Stimulated activated CD4-positive, alpha-beta T cell treated with anti-CD3 and anti-CD28 coated beads, Interleukin-15, amount 100 ng/mL, for 24 hours (primary cell): Measurements from ENCODE around the gene HBEGF.
"Not testable (repeated sequence)": the region's sequence is repeated elsewhere in the genome, so short reads cannot be mapped to it uniquely, and the experiment has no call there.

Experiments
- DNase-seq: peaks from one replicate; pipeline ENCODE4 v3.0.0-alpha.2; 2020

HBEGF gene

DNA sequence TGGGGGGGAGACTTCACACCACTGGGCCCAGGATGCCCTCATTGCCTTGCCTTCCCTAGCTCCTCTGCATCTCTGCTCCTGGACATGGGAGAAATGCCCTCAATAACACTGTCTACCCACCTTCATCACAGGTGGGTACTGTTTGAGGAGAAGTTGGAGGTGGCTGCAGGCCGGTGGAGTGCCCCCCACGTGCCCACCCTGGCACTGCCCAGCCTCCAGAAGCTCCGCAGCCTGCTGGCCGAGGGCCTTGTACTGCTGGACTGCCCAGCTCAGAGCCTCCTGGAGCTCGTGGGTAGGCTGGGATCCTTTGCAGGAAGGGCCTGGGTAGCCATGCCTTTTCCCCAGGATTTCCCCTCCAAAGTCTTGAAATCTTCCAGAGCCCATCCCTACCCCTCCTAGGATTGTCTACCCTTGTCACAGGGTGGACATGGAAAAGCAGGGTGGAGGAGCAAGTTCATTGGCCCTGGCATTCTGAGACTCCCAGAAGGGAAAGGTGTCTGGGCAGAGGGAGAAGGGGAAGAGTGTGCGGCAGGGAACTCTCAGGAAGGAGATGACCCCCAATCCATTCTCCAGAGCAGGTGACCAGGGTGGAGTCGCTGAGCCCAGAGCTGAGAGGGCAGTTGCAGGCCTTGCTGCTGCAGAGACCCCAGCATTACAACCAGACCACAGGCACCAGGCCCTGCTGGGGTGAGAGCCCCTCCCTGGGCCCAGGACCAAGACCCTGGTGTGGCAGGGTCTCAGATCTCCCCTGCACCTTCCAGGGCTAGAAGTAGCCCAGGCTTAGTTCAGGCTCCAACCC, 14.5 kb upstream of the HBEGF start:
- DNase-seq: no peak

GRCh38 chr5:140360101-140360500, 13.7 kb upstream of the HBEGF start, which contains the start of gene SLC4A9:
SLC4A9 (plus strand) TSS chr5:140360194; CDS start chr5:140360237, 43 bp downstream.
- DNase-seq: no peak

GRCh38 chr5:140358738-140359310, 12.4 kb upstream of the HBEGF start:
- no peak for DNase-seq

DNA sequence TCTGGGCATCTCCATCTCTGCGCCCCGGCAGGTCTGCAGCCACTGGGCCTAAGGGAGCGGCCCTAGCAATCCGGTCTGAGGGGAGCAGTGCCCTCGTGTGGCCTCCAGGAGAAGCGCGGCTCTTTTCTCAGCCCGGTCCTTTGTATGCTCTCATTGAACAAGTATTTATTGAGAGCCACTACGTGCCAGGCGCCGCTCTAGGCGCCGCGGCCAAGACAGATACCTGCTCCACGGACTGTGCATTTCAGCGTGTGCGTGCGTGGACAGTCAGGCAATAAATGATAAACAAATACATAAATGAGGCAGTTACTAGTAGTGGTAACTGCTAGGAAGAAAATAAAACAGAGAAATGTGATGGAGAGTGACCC, 11.3 kb upstream of the HBEGF start:
- DNase-seq: peak; percentile 82

DNA sequence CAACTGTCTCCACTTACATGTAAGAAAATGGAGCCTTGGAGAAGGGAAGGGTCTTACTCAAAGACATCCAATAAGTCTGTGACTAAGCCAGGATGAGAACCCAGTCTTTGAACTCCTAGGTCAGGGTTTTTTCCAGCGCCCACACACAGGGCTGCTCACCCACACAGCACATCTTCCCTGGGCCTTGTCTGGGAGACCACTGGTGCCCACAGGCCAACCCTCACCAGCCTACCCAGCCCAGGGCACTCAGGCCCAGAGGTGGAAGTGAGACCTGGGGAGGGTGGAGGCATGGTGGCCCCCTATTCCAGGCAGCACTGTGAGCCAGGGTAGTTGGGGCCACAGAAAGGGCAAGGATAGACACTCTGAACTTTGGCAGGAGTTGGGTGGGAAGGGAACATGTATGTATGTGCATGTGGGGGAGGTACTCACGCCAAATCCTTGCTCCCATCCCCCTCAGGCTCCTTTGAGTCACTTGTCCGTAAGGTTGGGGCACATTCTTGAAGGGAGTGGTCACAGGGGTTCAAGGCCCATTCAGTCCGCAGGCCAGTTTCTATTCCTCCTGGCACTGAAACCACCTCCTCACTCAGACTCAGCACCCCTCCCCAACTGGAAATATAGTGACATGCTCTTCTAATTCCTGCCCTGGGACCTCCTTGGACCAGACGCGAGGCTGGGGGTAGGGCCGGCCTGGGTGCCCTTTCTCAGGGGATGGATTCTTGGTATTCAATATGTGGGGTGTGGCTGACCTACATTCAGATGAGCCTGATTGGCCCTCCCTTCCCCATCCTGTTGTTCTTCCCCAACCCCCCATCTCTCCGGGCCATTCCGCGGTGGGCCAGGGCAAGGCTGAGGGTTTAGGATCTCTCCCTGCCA, 10.7 kb upstream of the HBEGF start:
- DNase-seq: no peak

DNA sequence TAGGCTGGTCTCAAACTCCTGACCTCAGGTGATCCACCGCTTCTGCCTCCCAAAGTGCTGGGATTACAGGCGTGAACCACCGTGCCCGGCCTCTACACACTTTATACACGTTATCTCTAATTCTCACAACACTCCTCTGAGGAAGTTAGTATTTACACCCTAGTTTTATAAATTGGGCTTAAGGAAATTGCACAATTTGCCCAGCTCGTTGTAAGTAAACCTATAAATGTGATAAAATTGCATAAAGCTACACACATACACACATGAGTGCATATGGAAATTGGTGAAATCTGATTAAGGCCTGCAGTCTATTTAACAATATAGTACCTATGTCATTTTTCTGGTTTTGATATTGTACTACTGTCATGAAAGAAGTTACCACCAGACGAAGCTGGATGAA, 9.1 kb upstream of the HBEGF start:
- no peak for DNase-seq

DNA sequence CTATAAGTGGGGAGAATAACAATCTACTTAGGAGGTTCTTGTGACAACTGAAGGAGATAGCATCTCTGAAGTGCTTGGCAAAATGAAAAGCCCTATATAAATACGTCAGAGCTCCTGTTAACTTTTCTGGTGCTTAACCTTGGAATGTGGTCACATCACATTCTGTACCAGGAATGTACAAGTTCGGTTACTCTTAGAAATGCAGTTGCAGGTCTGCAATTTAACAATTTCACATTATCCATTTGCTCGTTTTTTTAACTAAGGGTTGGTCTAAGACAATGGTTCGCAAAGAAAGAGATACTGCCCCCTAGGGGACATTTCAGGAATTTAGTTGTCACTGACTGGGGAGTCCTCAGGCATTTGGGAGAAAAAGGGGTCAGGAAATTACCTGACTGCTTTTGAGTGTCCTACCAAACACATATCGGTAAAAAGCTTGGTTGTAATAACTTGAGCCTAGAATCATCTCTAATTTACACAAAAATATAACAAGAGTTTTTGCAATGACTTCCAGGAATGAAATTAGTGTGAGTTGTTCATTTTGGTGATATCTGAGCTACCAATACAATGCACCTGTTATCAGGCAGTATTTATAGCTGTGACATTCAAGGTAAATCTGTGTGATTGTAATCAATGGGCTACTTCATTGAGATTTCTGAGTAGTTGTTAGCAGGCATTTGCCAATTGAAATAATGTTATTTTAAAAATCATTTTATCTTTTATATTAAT, 5.4 kb upstream of the HBEGF start:
- DNase-seq: peak; percentile 56

GRCh38 chr5:140349244-140349643, 2.8 kb upstream of the HBEGF start:
- no peak for DNase-seq

GRCh38 chr5:140348104-140348503, 1.7 kb upstream of the HBEGF start:
- DNase-seq: no peak

DNA sequence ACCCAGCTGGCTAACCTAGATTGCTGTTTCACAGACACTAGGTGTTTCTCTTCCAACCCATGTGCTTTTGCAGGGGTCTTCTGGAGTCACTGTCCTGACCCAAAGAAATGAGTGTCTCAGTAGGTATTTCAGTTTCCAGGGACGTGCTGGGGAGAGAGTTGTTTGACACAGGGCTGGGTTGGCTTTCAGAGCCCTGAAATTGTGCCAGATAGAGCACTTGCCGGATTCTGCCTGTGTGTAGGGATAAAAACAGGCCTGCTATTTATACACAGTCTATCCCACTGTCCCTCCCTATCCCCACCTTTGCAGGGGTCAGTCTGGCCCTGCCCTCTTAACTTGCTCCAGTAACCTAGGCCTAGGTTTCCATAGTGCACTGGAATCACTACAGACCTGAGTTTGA, 957 bp upstream of the HBEGF start:
- no peak for DNase-seq

GRCh38 chr5:140345919-140346347, 470 bp downstream of the HBEGF start:
- no peak for DNase-seq

- peak; percentile 44 for DNase-seq
These were observed 1.6 kb downstream of the HBEGF start for GRCh38 chr5:140344683-140345423.

- DNase-seq: not testable (repeated sequence)
These were observed 2.6 kb downstream of the HBEGF start for GRCh38 chr5:140343849-140344248.

DNA sequence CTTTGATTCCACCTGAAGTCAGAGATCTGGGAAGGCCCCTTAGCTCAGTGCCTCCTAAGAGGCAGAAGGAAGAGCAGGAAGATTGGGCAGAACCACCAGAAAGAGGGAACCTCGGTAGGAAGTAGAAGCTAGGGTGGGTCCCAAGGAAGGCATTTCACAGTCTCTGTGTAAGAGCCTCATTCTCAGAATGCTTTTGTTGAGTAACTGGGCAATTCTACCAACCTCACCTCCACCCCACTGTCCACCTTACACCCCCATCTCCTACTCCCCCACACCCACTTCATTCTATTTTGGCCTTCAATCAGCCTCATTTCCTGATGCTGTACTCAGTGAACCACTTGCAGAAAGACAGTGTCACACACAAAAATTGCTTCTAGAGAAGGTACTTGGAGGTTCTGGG, 3.5 kb downstream of the HBEGF start:
- no peak for DNase-seq

DNA sequence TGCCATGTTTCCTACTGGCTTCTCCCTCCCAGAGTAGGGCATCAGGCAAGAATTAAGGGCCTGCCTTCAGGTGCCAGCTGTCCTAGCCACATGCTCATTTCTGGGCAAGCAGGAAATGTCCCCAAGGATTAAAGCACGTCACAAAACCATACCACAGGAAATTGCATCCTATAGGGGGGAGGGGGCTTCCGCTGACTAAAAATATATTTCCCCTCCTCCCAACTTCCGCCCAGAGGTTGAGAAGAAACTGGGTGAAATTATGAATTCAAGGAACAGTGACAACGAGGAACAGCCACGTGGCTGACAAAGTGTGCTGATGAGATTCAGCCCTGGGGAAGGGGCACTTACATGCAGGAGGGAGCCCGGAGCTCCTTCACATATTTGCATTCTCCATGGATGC, 4.1 kb downstream of the HBEGF start:
- peak; percentile 57 for DNase-seq

DNA sequence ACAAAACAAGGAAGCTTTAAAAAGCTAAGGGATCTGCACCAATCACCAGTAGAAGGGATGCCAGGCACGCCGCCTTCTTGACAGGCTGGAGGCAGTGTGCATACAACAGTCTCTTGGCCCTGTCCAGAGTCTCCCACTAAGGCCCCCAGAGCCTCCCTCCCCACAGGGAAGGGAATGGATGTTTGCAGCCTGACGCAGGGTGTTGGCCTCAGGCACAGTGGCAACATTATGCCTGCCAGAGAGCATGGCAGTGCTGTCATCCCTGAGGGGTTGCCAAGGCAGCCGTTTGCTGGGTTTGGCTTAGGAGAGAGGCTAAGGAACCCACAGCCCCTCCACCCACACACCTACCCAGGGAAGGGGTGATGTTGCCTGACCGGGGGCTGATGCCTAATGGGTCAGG, 4.8 kb downstream of the HBEGF start:
- DNase-seq: no peak

- DNase-seq: no peak
These were observed 5.7 kb downstream of the HBEGF start for GRCh38 chr5:140340605-140341121.

DNA sequence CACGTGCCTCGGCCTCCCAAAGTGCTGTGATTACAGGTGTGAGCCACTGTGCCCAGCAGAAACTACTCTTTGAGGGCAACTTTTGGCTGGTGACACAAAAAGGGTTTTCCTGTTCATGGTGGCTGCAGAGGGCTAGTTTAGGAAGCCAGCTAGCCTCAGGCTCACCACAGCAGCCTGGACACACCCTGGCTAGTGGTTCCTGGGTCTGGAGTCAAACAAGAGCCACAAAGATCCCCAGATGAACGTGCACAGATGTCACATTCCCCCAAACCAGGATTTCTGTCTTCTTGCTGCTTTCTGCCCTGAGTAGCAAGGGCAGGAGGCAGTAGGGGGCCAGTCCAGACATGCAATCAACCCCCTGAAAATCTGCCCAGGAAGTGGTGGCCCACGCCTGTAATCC, 6.8 kb downstream of the HBEGF start:
- no peak for DNase-seq

GRCh38 chr5:140338908-140339307, 7.5 kb downstream of the HBEGF start:
- DNase-seq: no peak

DNA sequence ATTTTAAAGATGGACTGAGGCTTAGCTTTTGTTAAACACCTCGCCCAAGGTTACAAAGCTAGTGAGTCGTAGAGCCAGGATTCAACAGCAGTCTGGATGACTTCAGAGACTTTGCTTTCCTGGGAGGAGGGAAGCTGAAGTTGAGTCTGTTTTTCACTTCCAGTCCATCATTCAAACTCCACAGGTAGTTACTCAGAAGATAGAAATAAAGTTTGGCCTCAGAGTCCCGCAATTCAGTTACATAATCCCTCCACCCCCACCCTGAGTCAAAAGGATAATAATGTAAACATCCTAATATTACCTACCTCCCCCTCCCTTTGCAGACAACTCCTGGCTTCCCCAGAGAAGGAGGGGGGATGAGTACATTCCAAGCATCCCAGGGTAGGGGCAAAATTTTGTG, 8.1 kb downstream of the HBEGF start:
- DNase-seq: no peak

DNA sequence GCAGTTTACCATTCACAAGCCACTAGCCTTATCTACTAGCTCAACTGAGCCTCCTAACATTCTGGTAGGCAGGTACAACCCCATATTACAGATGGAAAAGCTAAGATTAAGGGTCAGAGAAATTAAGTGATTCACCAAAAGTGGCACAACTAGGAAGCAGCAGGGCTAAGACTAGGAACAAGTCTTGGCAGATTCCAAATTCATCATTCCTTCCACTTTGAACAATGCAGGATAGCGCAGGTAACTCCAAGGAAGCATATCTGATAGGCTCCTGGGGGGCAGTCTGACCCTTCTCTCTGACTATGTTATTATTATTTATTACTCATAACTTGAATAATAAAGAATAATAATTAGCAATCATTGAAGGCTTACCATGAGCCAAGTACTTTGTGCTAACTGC, 8.5 kb downstream of the HBEGF start:
- DNase-seq: no peak

DNA sequence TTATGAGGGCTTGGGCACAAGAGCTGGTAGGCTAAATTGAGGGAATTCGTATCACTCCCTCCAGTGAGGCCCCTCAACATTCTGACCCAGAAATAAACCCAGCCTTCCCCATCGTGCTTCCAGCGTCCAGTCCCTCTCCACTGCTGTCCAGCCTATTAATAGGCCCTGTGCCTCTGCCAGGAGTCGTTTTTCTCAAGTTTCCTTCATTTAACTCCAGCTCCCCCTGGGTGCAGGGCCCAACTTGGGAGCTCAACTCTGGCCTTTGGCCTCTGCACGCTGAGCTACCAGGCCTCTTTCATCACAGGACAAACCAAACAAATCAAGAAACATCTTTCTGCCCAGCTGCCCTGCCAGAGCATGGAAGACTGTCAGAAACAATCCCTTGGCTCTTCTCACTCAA, 10.0 kb downstream of the HBEGF start:
- no peak for DNase-seq
